Keratinocyte (primary cell): ENCODE results near the gene MAD1L1. TPM values are rescaled to one million over a fixed set of nuclear protein-coding genes. Genes with fewer than 3 reads are reported as not detected.

Source experiments
- DNase-seq: peaks from one replicate; pipeline ENCODE4 v3.0.0-alpha.2; 2011; ENCODE audit warnings: low read depth, missing footprints, low spot score
- FAIRE-seq: peaks from 2 replicates; lab custom pipeline; 2011; peaks lifted over from hg19 to GRCh38; lab: Jason Lieb, UNC
- H2AFZ ChIP-seq: 2 replicates; pipeline ENCODE4 v1.6.0; 2012; ENCODE audit warnings: low read length, control low read depth, inconsistent platforms; ENCODE audit not compliant: control insufficient read depth
- H3K27ac ChIP-seq: 2 replicates; pipeline ENCODE4 v1.5.1; 2011; ENCODE audit warnings: low read length; ENCODE audit not compliant: control insufficient read depth, insufficient read depth
- H3K27me3 ChIP-seq: 3 replicates; pipeline ENCODE4 v1.6.0; 2011; ENCODE audit warnings: low read length; ENCODE audit not compliant: control insufficient read depth, insufficient read depth; ENCODE audit errors: extremely low read depth
- H3K36me3 ChIP-seq, 2 experiments: 2 replicates in 1 of 2; 3 replicates in 1 of 2; pipeline ENCODE4 v1.5.1; 2011; ENCODE audit warnings: low read length in 2 of 2, mild to moderate bottlenecking in 1 of 2; ENCODE audit not compliant: control insufficient read depth in 2 of 2, insufficient read depth in 2 of 2; ENCODE audit errors: extremely low read depth in 1 of 2
- H3K4me1 ChIP-seq: 3 replicates; pipeline ENCODE4 v1.5.1; 2011; ENCODE audit warnings: low read length; ENCODE audit not compliant: control insufficient read depth, insufficient read depth; ENCODE audit errors: extremely low read depth
- H3K4me2 ChIP-seq: 3 replicates; pipeline ENCODE4 v1.6.0; 2011; ENCODE audit warnings: low read depth, low read length; ENCODE audit not compliant: control insufficient read depth, insufficient read depth; ENCODE audit errors: extremely low read depth
- H3K4me3 ChIP-seq, 3 experiments: fragments of 200-600 bp in 1 of 3; sonication (generic) in 1 of 3; 2 replicates in 2 of 3; 3 replicates in 1 of 3; pipeline ENCODE4 v1.5.1; 2011 to 2016; ENCODE audit warnings: low read length in 3 of 3, mild to moderate bottlenecking in 3 of 3, control low read depth in 2 of 3, inconsistent platforms in 1 of 3, low read depth in 1 of 3, mixed read lengths in 1 of 3, mixed run types in 1 of 3, moderate library complexity in 1 of 3; ENCODE audit not compliant: control insufficient read depth in 2 of 3, insufficient read depth in 2 of 3; ENCODE audit errors: extremely low read depth in 1 of 3
- H3K79me2 ChIP-seq: 2 replicates; pipeline ENCODE4 v1.6.0; 2012; ENCODE audit warnings: low read length; ENCODE audit not compliant: control insufficient read depth, insufficient read depth
- H3K9ac ChIP-seq: 3 replicates; pipeline ENCODE4 v1.6.0; 2011; ENCODE audit warnings: low read length; ENCODE audit not compliant: control insufficient read depth, insufficient read depth; ENCODE audit errors: extremely low read depth
- H3K9me1 ChIP-seq: 3 replicates; pipeline ENCODE4 v1.6.0; 2011; ENCODE audit warnings: low read length; ENCODE audit not compliant: control insufficient read depth, insufficient read depth; ENCODE audit errors: extremely low read depth
- H3K9me3 ChIP-seq: 2 replicates; pipeline ENCODE4 v1.5.1; 2012; ENCODE audit warnings: low read depth, low read length; ENCODE audit not compliant: control insufficient read depth
- H4K20me1 ChIP-seq: 3 replicates; pipeline ENCODE4 v1.6.0; 2011; ENCODE audit warnings: low read length; ENCODE audit not compliant: control insufficient read depth, insufficient read depth; ENCODE audit errors: extremely low read depth
- EZH2 ChIP-seq: IDR thresholded peaks from one replicate; pipeline ENCODE4 v1.6.1; 2012; ENCODE audit warnings: inconsistent platforms, mild to moderate bottlenecking, low read length, moderate library complexity
- dilution Hi-C: fragments of 300-500 bp; cut with MboI; formaldehyde crosslinking; loops from one replicate; pipeline ENCODE4 v1.7.0; 2020; ENCODE audit warnings: low sequenced_read_pairs; ENCODE audit not compliant: extremely low pct_ligation_motif_present
- polyA plus RNA-seq, 5 experiments: library from polyadenylated mRNA; depleted of rRNA in 3 of 5; stranded (reverse) in 3 of 5; stranded (forward) in 1 of 5; unstranded in 1 of 5; fragments of >200 nt; gene quantifications; 1 replicate in 1 of 5; 2 replicates in 3 of 5; 3 replicates in 1 of 5; pipeline versions ENCODE4 v1.2.1 to v1.2.3, GENCODE V29; 2011 to 2012; ENCODE audit warnings: missing spikeins in 2 of 5, low read depth in 1 of 5, low replicate concordance in 1 of 5
- TF ChIP-seq, protein P1 (sequence below), 3 experiments: IDR thresholded peaks in 1 of 3; conservative IDR thresholded peaks in 1 of 3; optimal IDR thresholded peaks in 1 of 3; 2 replicates in 2 of 3; 3 replicates in 1 of 3; pipeline versions ENCODE3 to v1.5.1; 2011; ENCODE audit warnings: low read length in 3 of 3, mild to moderate bottlenecking in 3 of 3, moderate library complexity in 2 of 3, control low read depth in 1 of 3, inconsistent platforms in 1 of 3; ENCODE audit not compliant: insufficient read depth in 2 of 3; ENCODE audit errors: extremely low read depth in 1 of 3

Gene MAD1L1
- polyA plus RNA-seq, 1 donor (not counting 4 experiments of a cell fraction or from before 2014, with no cell fraction given), result 18.0 TPM

DNA sequence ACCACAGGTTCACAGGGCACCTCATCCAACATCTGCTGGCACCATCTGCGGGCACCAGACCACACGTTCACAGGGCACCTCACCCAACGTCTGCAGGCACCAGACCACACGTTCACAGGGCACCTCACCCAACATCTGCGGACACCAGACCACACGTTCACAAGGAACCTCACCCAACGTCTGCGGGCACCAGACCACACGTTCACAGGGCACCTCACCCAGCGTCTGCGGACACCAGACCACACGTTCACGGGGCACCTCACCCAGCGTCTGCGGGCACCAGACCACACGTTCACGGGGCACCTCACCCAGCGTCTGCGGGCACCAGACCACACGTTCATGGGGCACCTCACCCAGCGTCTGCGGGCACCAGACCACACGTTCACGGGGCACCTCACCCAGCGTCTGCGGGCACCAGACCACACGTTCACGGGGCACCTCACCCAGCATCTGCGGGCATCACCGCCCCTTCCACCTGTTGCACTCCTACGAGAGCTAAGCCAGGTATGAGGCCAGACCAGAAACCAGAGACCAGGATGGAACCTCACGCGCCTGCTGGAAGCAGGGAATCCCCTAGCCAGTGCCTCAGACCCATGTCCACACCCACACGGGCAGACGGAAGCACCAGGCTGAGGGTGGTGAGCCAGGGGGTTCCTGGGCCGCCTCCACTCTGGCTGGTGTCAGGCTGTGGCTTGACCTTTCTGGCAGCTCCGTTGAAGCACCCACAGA is 182.8 kb downstream of the MAD1L1 start:
- TF ChIP-seq EZH2, result no peak
- TF ChIP-seq, protein P1, sequence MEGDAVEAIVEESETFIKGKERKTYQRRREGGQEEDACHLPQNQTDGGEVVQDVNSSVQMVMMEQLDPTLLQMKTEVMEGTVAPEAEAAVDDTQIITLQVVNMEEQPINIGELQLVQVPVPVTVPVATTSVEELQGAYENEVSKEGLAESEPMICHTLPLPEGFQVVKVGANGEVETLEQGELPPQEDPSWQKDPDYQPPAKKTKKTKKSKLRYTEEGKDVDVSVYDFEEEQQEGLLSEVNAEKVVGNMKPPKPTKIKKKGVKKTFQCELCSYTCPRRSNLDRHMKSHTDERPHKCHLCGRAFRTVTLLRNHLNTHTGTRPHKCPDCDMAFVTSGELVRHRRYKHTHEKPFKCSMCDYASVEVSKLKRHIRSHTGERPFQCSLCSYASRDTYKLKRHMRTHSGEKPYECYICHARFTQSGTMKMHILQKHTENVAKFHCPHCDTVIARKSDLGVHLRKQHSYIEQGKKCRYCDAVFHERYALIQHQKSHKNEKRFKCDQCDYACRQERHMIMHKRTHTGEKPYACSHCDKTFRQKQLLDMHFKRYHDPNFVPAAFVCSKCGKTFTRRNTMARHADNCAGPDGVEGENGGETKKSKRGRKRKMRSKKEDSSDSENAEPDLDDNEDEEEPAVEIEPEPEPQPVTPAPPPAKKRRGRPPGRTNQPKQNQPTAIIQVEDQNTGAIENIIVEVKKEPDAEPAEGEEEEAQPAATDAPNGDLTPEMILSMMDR (optimal IDR thresholded peaks at IDR 0.05 in 1 of 3, IDR thresholded peaks at IDR 0.05 in 1 of 3, conservative IDR thresholded peaks at IDR 0.05 in 1 of 3; ENCODE audit: extremely low read depth in 1 of 3, insufficient read depth in 2 of 3, low read length in 3 of 3), result no peak
- no peaks in the 10 kb centered on the region for H3K79me2 ChIP-seq
- no peak for FAIRE-seq

DNA sequence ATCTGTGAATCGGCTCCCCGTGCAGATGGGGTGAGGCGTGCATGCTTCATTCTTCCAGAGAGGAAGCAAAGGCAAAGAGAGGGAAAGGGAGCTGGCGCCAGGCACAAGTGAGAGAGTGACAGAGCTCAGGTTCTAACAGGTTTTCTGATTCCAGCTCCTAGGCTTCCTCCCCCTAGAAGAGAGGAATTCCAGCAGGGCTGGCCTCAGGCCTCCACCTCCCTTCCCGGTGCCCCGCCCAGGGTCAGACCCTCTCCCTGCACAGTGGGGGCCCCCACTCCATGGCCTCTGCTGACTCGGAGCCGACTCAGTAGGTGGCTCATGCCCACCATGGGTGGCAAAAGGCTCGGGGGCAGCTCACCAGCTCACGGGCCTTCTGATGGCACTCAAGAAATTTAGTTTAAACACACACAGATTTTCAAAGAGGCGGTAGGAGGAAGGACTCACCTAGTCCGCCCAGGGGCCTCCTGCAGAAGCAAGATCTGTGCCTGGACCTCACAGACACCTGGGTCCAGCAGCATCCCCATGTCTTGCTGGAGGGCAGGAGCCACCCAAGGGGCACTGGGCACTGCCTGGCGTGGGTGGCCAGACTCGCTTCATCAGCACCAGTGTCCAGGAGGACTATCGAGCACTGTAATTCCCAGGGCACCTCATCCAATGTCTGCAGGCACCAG is 183.5 kb downstream of the MAD1L1 start:
- peaks cover 8% of the 10 kb centered on the region for H3K4me1 ChIP-seq
- DNase-seq, result no peak
- H3K9ac ChIP-seq, result no peak overlapping the region

More for the DNA sequence above, 182.8 kb downstream of the MAD1L1 start:
- dilution Hi-C loops, result no loop called here
- Histone ChIP-seq H3K4me2 (no peak overlapping the region), H3K27ac (no peak overlapping the region), H4K20me1 (no peaks in the 10 kb centered on the region), H3K9me3 (no peaks in the 10 kb centered on the region), H3K27me3 (no peaks in the 10 kb centered on the region), H3K4me1 (peaks cover 11% of the 10 kb centered on the region), H3K9ac (no peak overlapping the region), H3K9me1 (no peaks in the 10 kb centered on the region), H2AFZ (no peak overlapping the region), H3K36me3 (peaks cover 0 to 4% of the 10 kb centered on the region in 2 experiments), H3K4me3 (no peak overlapping the region)
- DNase-seq, result no peak

More for the DNA sequence above, 183.5 kb downstream of the MAD1L1 start:
- FAIRE-seq, result peak; percentile 17
- dilution Hi-C loops, result no loop called here
- Histone ChIP-seq H3K4me3 (no peak overlapping the region), H2AFZ (no peak overlapping the region), H3K9me1 (no peaks in the 10 kb centered on the region), H3K4me2 (peak overlapping the region; percentile 4), H3K36me3 (peaks cover 0 to 4% of the 10 kb centered on the region in 2 experiments), H3K27ac (no peak overlapping the region), H3K27me3 (no peaks in the 10 kb centered on the region), H4K20me1 (no peaks in the 10 kb centered on the region), H3K9me3 (no peaks in the 10 kb centered on the region), H3K79me2 (no peaks in the 10 kb centered on the region)
- no peak for TF ChIP-seq EZH2
- TF ChIP-seq, protein P1 (optimal IDR thresholded peaks at IDR 0.05 in 1 of 3, IDR thresholded peaks at IDR 0.05 in 1 of 3, conservative IDR thresholded peaks at IDR 0.05 in 1 of 3; ENCODE audit: extremely low read depth in 1 of 3, insufficient read depth in 2 of 3, low read length in 3 of 3), result no peak
